Measurements from ENCODE around the gene PLCB1.
A peak's percentile ranks its signal among the peaks of the same experiment; 100 is the strongest.

Gene PLCB1

DNA sequence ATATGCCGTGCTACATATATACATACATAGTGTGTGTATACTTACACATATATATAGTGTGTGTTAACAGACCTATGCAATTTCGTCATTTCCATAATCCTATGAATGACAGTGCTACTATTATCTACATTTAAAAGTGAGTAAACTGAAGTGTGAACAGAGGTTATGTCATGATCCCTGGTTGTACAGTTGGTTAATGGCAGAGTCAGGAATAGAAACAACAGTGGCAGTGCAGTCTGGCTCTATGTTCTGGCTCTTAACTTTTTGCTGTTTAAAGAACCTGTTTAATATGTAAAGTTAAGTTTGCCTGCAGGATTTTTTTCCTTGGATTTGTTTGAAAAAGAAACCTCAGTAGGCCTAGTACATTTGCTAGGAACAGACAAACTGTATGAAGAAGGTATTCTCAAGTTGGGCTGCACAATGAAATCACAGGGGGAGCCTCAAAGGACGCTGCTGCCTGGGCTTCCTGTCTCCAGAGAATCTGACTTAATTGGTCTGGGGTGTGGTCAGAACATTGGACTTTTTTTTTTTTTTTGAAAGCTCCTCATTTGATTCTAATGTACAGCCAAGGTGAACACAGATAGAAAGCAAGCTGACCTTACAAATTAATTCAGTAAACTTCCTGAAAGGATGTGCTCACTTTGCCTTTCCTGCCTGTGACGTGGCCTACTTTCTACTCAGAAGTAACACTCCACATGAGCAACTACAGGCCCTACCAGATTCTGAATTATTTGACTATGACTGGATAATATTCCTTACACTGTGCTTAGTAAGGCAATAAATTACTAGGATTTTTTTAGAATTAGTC is 29.4 kb downstream of the PLCB1 start:
- Histone ChIP-seq H3K9ac (ENCODE audit: insufficient read length) (no peak overlapping the region), H3K27ac (peak overlapping the region; percentile 51), H3K4me3 (no peak overlapping the region), H3K36me3 (ENCODE audit: insufficient read depth, low read length) (no peaks in the 10 kb centered on the region), H3K9me3 (ENCODE audit: low read depth, low read length) (no peaks in the 10 kb centered on the region)
- no peak for DNase-seq (ENCODE audit: low read depth, low spot score)
- TF ChIP-seq EZH2 (IDR thresholded peaks at IDR 0.05), result no peak
- TF ChIP-seq POLR2AphosphoS5 (IDR thresholded peaks at IDR 0.05; ENCODE audit: borderline replicate concordance, low read depth, low read length), result no peak
- no peak for TF ChIP-seq FOXP2 (optimal IDR thresholded peaks at IDR 0.05; ENCODE audit: control extremely low read depth, extremely low read length, insufficient read depth)

DNA sequence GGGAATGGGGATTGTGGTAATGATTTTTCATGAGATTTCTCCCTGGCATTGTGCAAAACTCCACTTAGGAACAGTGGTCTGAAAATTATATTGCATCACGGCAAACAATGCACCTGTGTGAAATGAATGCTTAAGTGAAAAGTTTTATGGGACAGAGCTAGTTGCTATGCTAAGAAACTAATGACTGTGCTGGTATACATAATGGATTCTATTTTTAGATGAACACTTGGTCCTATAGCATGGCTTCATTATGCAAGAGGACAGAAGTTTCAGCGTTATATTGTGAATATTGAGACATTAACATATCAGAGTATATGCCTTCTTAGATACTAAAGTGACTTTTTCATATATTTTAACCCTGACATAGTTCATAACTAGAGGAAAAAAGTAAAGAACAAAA is 30.5 kb downstream of the PLCB1 start:
- Histone ChIP-seq H3K36me3 (ENCODE audit: insufficient read depth, low read length) (no peaks in the 10 kb centered on the region), H3K27ac (no peak overlapping the region), H3K4me3 (no peak overlapping the region), H3K9me3 (ENCODE audit: low read depth, low read length) (no peaks in the 10 kb centered on the region), H3K9ac (ENCODE audit: insufficient read length) (no peak overlapping the region)
- TF ChIP-seq EZH2 (IDR thresholded peaks at IDR 0.05) (no peak), POLR2AphosphoS5 (IDR thresholded peaks at IDR 0.05; ENCODE audit: borderline replicate concordance, low read depth, low read length) (no peak), FOXP2 (optimal IDR thresholded peaks at IDR 0.05; ENCODE audit: control extremely low read depth, extremely low read length, insufficient read depth) (no peak)
- DNase-seq (ENCODE audit: low read depth, low spot score), result no peak

DNA sequence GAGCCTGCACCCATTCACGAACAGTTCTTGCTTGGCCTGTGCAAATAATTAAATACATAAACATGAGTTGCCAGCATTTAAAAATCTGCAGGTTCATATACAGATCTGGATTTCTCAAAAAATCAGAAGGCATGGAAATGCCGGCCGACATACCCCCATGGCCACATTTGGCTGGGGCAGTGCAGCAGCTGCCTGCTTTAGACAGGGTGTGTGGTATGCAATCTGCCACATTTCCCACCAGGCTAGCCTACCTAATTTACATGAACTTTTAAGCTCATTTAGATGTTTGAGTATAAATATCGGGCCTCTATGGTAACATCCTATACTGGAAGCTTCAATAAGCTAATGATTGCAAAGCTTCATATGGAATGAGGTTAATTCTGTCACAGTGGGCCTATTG is 31.5 kb downstream of the PLCB1 start:
- Histone ChIP-seq H3K9me3 (ENCODE audit: low read depth, low read length) (no peaks in the 10 kb centered on the region), H3K36me3 (ENCODE audit: insufficient read depth, low read length) (no peaks in the 10 kb centered on the region), H3K27ac (no peak overlapping the region), H3K4me3 (no peak overlapping the region), H3K9ac (ENCODE audit: insufficient read length) (no peak overlapping the region)
- no peak for DNase-seq (ENCODE audit: low read depth, low spot score)
- TF ChIP-seq EZH2 (IDR thresholded peaks at IDR 0.05), result no peak
- no peak for TF ChIP-seq FOXP2 (optimal IDR thresholded peaks at IDR 0.05; ENCODE audit: control extremely low read depth, extremely low read length, insufficient read depth)
- TF ChIP-seq POLR2AphosphoS5 (IDR thresholded peaks at IDR 0.05; ENCODE audit: borderline replicate concordance, low read depth, low read length), result no peak

DNA sequence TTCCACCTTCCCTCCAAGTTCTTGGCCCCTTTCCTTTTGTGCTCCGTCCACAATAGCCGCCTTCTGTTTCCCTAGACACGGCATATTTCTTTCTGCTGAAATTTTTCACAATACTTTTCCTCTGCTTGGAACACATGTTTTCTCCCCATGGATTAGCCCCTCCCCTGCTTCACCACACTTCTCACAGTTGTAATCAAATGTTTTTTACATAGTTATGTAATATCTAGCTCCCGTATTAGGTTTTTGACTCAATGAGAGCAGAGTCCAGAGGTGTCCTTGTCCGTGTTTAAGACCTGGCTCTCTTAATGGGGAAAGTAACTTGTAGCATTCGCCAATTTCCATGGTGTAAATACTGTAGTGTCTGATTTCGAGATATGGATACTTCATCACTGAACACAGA is 34.7 kb downstream of the PLCB1 start:
- no peaks in the 10 kb centered on the region for H3K9me3 ChIP-seq (ENCODE audit: low read depth, low read length)
- TF ChIP-seq POLR2AphosphoS5 (IDR thresholded peaks at IDR 0.05; ENCODE audit: borderline replicate concordance, low read depth, low read length) (no peak), EZH2 (IDR thresholded peaks at IDR 0.05) (no peak), FOXP2 (optimal IDR thresholded peaks at IDR 0.05; ENCODE audit: control extremely low read depth, extremely low read length, insufficient read depth) (no peak)
- no peak overlapping the region for H3K27ac ChIP-seq
- no peaks in the 10 kb centered on the region for H3K36me3 ChIP-seq (ENCODE audit: insufficient read depth, low read length)
- H3K9ac ChIP-seq (ENCODE audit: insufficient read length), result no peak overlapping the region
- DNase-seq (ENCODE audit: low read depth, low spot score), result no peak
- H3K4me3 ChIP-seq, result no peak overlapping the region

DNA sequence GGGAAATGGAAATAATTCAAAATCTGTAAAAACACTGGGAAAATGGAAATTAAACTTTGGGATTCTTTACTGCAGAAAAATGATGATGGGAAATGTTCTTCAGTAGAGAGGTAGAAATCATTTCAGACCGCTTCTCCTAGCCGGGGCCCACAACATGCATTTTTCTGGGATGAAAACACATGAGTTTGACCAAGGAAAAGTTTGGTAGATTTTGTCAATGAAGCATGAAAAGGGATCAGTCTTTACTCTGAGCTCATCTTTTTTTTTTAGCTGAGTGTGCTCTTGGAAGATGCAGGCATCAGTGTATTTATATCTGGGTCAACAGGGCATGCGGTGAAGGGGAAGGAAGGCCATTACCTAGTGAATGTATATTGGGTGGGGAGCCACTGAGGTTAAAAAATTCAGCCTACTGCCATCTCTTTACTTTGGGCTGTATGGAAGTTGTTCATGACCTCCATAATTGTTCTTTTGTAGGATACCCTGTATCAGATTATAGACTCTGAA is 36.8 kb downstream of the PLCB1 start:
- H3K9ac ChIP-seq (ENCODE audit: insufficient read length), result no peak overlapping the region
- TF ChIP-seq POLR2AphosphoS5 (IDR thresholded peaks at IDR 0.05; ENCODE audit: borderline replicate concordance, low read depth, low read length) (no peak), EZH2 (IDR thresholded peaks at IDR 0.05) (no peak)
- H3K9me3 ChIP-seq (ENCODE audit: low read depth, low read length), result no peaks in the 10 kb centered on the region
- H3K36me3 ChIP-seq (ENCODE audit: insufficient read depth, low read length), result no peaks in the 10 kb centered on the region
- no peak for DNase-seq (ENCODE audit: low read depth, low spot score)
- H3K27ac ChIP-seq, result no peak overlapping the region
- H3K4me3 ChIP-seq, result no peak overlapping the region

DNA sequence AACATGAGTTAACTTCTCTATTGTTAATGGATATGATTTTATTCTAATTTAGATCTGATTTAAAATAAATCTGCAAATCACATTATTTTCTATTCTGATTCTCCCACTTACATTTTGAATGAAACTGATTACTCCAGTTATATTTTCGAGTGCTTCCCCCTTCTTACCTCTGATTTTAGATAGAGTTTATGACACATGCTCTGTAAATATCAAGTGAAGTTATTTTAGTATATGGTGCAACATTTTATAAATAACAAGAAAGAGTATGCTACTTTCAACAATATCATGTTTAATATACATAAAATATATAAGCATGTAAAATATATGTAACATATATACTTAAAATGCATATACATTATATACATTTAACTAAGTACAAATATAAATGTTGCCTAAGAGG is 38.9 kb downstream of the PLCB1 start:
- H3K9me3 ChIP-seq (ENCODE audit: low read depth, low read length), result no peaks in the 10 kb centered on the region
- H3K4me3 ChIP-seq, result no peak overlapping the region
- DNase-seq (ENCODE audit: low read depth, low spot score), result no peak
- no peak for TF ChIP-seq EZH2 (IDR thresholded peaks at IDR 0.05)
- TF ChIP-seq FOXP2 (optimal IDR thresholded peaks at IDR 0.05; ENCODE audit: control extremely low read depth, extremely low read length, insufficient read depth), result no peak
- TF ChIP-seq POLR2AphosphoS5 (IDR thresholded peaks at IDR 0.05; ENCODE audit: borderline replicate concordance, low read depth, low read length), result no peak
- no peak overlapping the region for H3K9ac ChIP-seq (ENCODE audit: insufficient read length)
- no peak overlapping the region for H3K27ac ChIP-seq
- H3K36me3 ChIP-seq (ENCODE audit: insufficient read depth, low read length), result no peaks in the 10 kb centered on the region

DNA sequence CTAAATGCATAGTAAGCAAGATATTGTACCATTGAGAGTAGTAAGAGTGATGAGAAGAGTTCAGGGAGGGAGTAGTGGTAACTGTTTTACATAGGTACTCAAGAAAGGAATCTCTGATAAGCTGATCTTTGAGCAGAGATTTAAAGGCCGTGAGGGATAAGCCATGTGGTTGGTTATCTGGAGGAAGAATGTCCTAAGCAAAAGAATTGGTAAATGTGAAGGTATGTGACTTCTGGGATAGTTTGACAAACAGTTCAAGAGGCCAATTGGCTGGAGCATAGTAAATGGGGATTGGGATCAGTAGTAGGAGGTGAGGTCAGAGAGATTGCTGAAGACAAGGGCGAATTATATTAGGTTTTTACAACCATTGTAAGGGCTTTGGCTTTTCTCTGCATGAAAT is 40.1 kb downstream of the PLCB1 start:
- TF ChIP-seq POLR2AphosphoS5 (IDR thresholded peaks at IDR 0.05; ENCODE audit: borderline replicate concordance, low read depth, low read length) (no peak), EZH2 (IDR thresholded peaks at IDR 0.05) (no peak), FOXP2 (optimal IDR thresholded peaks at IDR 0.05; ENCODE audit: control extremely low read depth, extremely low read length, insufficient read depth) (no peak)
- no peaks in the 10 kb centered on the region for H3K9me3 ChIP-seq (ENCODE audit: low read depth, low read length)

DNA sequence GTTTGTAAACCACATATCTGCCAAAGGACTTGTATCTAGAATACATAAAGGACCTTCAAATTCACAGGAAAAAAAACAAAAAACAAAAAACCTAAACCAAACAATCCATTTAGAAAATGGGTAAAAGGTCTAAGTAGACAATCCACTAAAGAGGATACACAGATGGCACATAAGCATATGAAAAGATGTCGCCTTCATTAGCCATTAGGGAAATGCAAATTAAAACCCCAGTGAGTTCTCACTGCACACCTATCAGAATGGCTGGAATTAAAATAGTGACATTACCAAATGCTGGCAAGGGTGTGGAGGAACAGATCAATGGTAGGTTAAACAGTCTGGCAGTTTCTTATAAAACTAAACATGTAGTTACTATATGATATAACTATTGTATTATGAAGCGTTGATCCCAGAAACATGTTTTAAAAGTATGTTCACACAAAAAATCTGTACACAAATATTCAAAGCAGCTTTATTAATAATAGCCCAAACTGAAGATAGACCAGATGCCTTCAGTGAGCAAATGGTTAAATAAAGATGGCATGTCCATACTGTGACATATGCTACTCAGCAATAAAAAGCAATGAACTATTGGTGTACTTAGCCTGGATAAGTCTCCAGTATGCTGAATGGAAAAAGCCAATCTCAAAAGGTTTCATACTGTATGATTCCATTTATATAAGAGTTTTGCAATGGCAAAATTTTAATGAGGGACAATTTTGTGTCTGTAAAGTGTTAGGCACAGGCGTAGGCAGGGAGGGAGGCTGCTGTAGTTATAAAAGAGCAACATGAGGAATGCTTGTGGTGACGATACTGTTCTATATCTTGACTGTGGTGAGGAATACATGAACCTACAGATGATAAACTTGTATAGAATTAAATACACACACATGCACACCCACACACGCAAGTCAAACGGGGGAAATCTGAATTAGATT is 43.9 kb downstream of the PLCB1 start:
- Histone ChIP-seq H3K36me3 (ENCODE audit: insufficient read depth, low read length) (no peaks in the 10 kb centered on the region), H3K27ac (no peak overlapping the region), H3K9me3 (ENCODE audit: low read depth, low read length) (no peaks in the 10 kb centered on the region), H3K4me3 (no peak overlapping the region), H3K9ac (ENCODE audit: insufficient read length) (no peak overlapping the region)
- no peak for DNase-seq (ENCODE audit: low read depth, low spot score)
- no peak for TF ChIP-seq FOXP2 (optimal IDR thresholded peaks at IDR 0.05; ENCODE audit: control extremely low read depth, extremely low read length, insufficient read depth)
- TF ChIP-seq POLR2AphosphoS5 (IDR thresholded peaks at IDR 0.05; ENCODE audit: borderline replicate concordance, low read depth, low read length), result no peak
- no peak for TF ChIP-seq EZH2 (IDR thresholded peaks at IDR 0.05)

More for the DNA sequence above, 40.1 kb downstream of the PLCB1 start:
- DNase-seq (ENCODE audit: low read depth, low spot score), result no peak
- H3K4me3 ChIP-seq, result no peak overlapping the region
- no peak overlapping the region for H3K9ac ChIP-seq (ENCODE audit: insufficient read length)
- H3K27ac ChIP-seq, result no peak overlapping the region
- no peaks in the 10 kb centered on the region for H3K36me3 ChIP-seq (ENCODE audit: insufficient read depth, low read length)

Data from SK-N-MC (cell line).